GM18519 (cell line): Measurements from ENCODE around the gene POLD2.

Experiments used
- ATAC-seq: cut with Tn5 transposase; IDR thresholded peaks from one replicate; pipeline ENCODE4 v1.9.1; 2021; ENCODE audit warnings: mild to moderate bottlenecking, moderate library complexity; ENCODE audit not compliant: unreplicated experiment, low FRiP score

POLD2 gene

GRCh38 chr7:44114586-44115310 is 8.6 kb downstream of the POLD2 start:
- ATAC-seq: no peak

- no peak for ATAC-seq
Measured at GRCh38 chr7:44113764-44114354, 9.5 kb downstream of the POLD2 start.

- ATAC-seq: no peak
Measured at GRCh38 chr7:44112997-44113763, 10.2 kb downstream of the POLD2 start.

- no peak for ATAC-seq
Measured at GRCh38 chr7:44112231-44112996, 10.9 kb downstream of the POLD2 start.

GRCh38 chr7:44111761-44112160 is 11.6 kb downstream of the POLD2 start:
- no peak for ATAC-seq

GRCh38 chr7:44110719-44111635 is 12.4 kb downstream of the POLD2 start:
- ATAC-seq: no peak

GRCh38 chr7:44109991-44110390 is 13.4 kb downstream of the POLD2 start:
- no peak for ATAC-seq

GRCh38 chr7:44108768-44109750 is 14.3 kb downstream of the POLD2 start:
- ATAC-seq: no peak

- ATAC-seq: no peak
Measured at GRCh38 chr7:44107961-44108767, 15.2 kb downstream of the POLD2 start.

- ATAC-seq: no peak
Measured at GRCh38 chr7:44107116-44107960, 16.0 kb downstream of the POLD2 start.

GRCh38 chr7:44106311-44107065 is 16.9 kb downstream of the POLD2 start:
- ATAC-seq: no peak

- no peak for ATAC-seq
Measured at GRCh38 chr7:44105832-44106231, 17.5 kb downstream of the POLD2 start.

- no peak for ATAC-seq
Measured at GRCh38 chr7:44104860-44105771, 18.2 kb downstream of the POLD2 start.

- ATAC-seq: no peak
Measured at GRCh38 chr7:44103923-44104859, 19.2 kb downstream of the POLD2 start, which contains the start of gene AEBP1. TSS of gene AEBP1 (plus strand) at chr7:44104345. CDS start at chr7:44104666, 321 bp downstream.
